ENCODE measurements around the gene TIGD2.

GRCh38 chr4:89119166-89119565 lies 7.8 kb downstream of the TIGD2 start:
- TF ChIP-seq NFRKB (IDR thresholded peaks at IDR 0.05) (no peak), ELF4 (IDR thresholded peaks at IDR 0.05) (no peak), ZNF384 (IDR thresholded peaks at IDR 0.05) (no peak), L3MBTL2 (conservative IDR thresholded peaks at IDR 0.05) (no peak), BHLHE40 (IDR thresholded peaks at IDR 0.05; ENCODE audit: borderline replicate concordance) (no peak), FOXK2 (IDR thresholded peaks at IDR 0.05) (no peak), SP1 (IDR thresholded peaks at IDR 0.05) (no peak)

Measured in HEK293T (cell line).